ENCODE measurements around the gene RIPOR2. TPM values are rescaled to one million over a fixed set of nuclear protein-coding genes. Genes with fewer than 3 reads are reported as not detected.
"Not testable (repeated sequence)": the region's sequence is repeated elsewhere in the genome, so short reads cannot be mapped to it uniquely, and the experiment has no call there.

Gene RIPOR2
- total RNA-seq, 1 donor from 2014 or later: 3.1 TPM

GRCh38 chr6:24764833-24765828 lies 170.6 kb downstream of the RIPOR2 start:
- DNase-seq; ATAC-seq (ENCODE audit: poor library complexity): not testable (repeated sequence)
- intact Hi-C loops (cut with DNase I): loop anchor here (5.0 kb wide), 1 partner anchor 183 kb away; no protein-coding TSS in a partner anchor

- no peak for DNase-seq
- ATAC-seq (ENCODE audit: poor library complexity): no peak
- intact Hi-C loops (cut with DNase I): no loop called here
Observed at GRCh38 chr6:24763578-24763977, 172.2 kb downstream of the RIPOR2 start.

GRCh38 chr6:24761851-24762250 lies 173.9 kb downstream of the RIPOR2 start:
- ATAC-seq (ENCODE audit: poor library complexity) (no peak), DNase-seq (no peak)
- intact Hi-C loops (cut with DNase I): no loop called here

GRCh38 chr6:24761193-24761835 lies 174.4 kb downstream of the RIPOR2 start:
- no peak for DNase-seq
- intact Hi-C loops (cut with DNase I): no loop called here
- no peak for ATAC-seq (ENCODE audit: poor library complexity)

- ATAC-seq (ENCODE audit: poor library complexity): no peak
- intact Hi-C loops (cut with DNase I): no loop called here
- no peak for DNase-seq
Observed at GRCh38 chr6:24760210-24760609, 175.6 kb downstream of the RIPOR2 start.

- DNase-seq: no peak
- intact Hi-C loops (cut with DNase I): no loop called here
- no peak for ATAC-seq (ENCODE audit: poor library complexity)
Observed at GRCh38 chr6:24759718-24760117, 176.0 kb downstream of the RIPOR2 start.

GRCh38 chr6:24757611-24758010 lies 178.1 kb downstream of the RIPOR2 start:
- DNase-seq (no peak), ATAC-seq (ENCODE audit: poor library complexity) (no peak)
- intact Hi-C loops (cut with DNase I): no loop called here

- ATAC-seq (ENCODE audit: poor library complexity) (no peak), DNase-seq (no peak)
- intact Hi-C loops (cut with DNase I): no loop called here
Observed at GRCh38 chr6:24755279-24755678, 180.5 kb downstream of the RIPOR2 start.

GRCh38 chr6:24754378-24754777 lies 181.4 kb downstream of the RIPOR2 start:
- DNase-seq; ATAC-seq (ENCODE audit: poor library complexity); intact Hi-C loops (cut with DNase I): not testable (repeated sequence)

Other genes with a start within 250 kb of the RIPOR2 start
- gene C6orf62, start 216.8 kb downstream of the RIPOR2 start, total RNA-seq: 37.6 TPM
- 7.1 TPM for gene GMNN, start 161.0 kb downstream of the RIPOR2 start, total RNA-seq
- gene ARMH2, start 137.0 kb downstream of the RIPOR2 start, total RNA-seq: not detected

Measured in Right ventricle myocardium superior (tissue), 1 donor.